Measurements from ENCODE around the gene HSPA12B.

DNA sequence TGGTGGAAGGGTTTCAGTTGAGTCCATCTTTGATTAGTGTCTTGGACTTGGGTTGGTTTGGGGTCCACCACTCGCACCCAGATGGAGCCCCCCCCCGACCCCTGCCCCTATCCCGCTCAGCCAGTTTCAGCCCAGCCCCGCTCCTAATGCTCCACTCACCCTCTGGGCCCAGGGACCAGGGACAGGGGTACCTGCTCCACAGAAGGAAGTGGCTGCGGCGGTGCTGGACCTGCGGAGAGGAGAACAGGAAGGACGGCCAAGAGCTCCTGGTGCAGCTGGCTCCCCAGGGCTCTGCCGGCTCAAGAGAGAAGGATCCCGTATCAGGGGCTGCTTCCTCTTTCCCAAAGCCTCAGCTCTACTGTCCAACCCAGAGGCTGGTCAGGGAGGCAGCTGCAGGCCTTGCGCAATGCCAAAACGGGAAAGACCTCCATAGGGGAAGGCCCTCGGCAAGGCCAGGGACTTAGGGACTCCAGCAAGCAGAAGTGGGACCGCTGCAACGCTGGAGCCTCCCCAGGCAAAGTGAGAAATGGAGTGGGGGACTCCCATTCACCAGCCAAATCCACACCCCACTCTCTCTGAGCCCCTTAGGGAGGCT is 20.1 kb upstream of the HSPA12B start, which contains the start of gene SIGLEC1:
- no peak for TF ChIP-seq NRF1 (IDR thresholded peaks at IDR 0.05; ENCODE audit: low read depth, low read length)
- TF ChIP-seq POLR2A (IDR thresholded peaks at IDR 0.05; ENCODE audit: control extremely low read depth in 1 of 2, low read depth in 2 of 2, low read length in 2 of 2): no peak
- TF ChIP-seq BCL11A (IDR thresholded peaks at IDR 0.05; ENCODE audit: low read depth in 2 of 2, low read length in 2 of 2): no peak

All from H1 (cell line).